Measurements from ENCODE around the gene PLEKHG4B. TPM values are rescaled to one million over a fixed set of nuclear protein-coding genes. Genes with fewer than 3 reads are reported as not detected.

Gene PLEKHG4B
- total and polyA plus RNA-seq, 2 of the 8 experiments (the other 6 are each of a cell fraction or from before 2014, with no cell fraction given), result 31.1 to 43.6 TPM

- CTCF ChIA-PET (ENCODE audit: partially characterized antibody), result no interaction called here
- no peak overlapping the region for H3K4ac ChIP-seq (replicated peaks; ENCODE audit: insufficient read length, low read depth, low read length)
- H2BK120ac ChIP-seq (replicated peaks; ENCODE audit: low read depth, low read length), result no peak overlapping the region
These were observed 58.8 kb downstream of the PLEKHG4B start for GRCh38 chr5:150746-151145.

More at GRCh38 chr5:150746-151145, 58.8 kb downstream of the PLEKHG4B start:
- no peak overlapping the region for H3K27ac ChIP-seq (ENCODE audit: low read depth, low read length)
- H4K91ac ChIP-seq (replicated peaks; ENCODE audit: insufficient read length, low read length), result no peak overlapping the region
- no peaks in the 10 kb centered on the region for H3K27me3 ChIP-seq (replicated peaks in 1 of 4; ENCODE audit: control insufficient read depth in 3 of 4, extremely low read depth in 1 of 4, insufficient read depth in 3 of 4, low read length in 3 of 4)
- H2BK5ac ChIP-seq (ENCODE audit: low read depth, low read length), result no peak overlapping the region
- H3K9ac ChIP-seq (replicated peaks in 1 of 4; ENCODE audit: extremely low read depth in 1 of 4, low read depth in 3 of 4, low read length in 3 of 4), result no peak overlapping the region
- H3K9me3 ChIP-seq (ENCODE audit: insufficient read depth in 2 of 2, low read depth in 1 of 2, low read length in 1 of 2), result peaks cover 8 to 12% of the 10 kb centered on the region in 2 experiments; a peak in 3 of 4 replicates
- peaks cover 0 to 1% of the 10 kb centered on the region in 2 experiments for H4K20me1 ChIP-seq (replicated peaks in 1 of 2; ENCODE audit: control insufficient read depth in 1 of 2, insufficient read depth in 2 of 2, low read length in 2 of 2)
- no peaks in the 10 kb centered on the region for H3K79me2 ChIP-seq (ENCODE audit: control insufficient read depth in 1 of 2, insufficient read depth in 2 of 2, low read length in 2 of 2)
- H3K4me2 ChIP-seq (ENCODE audit: insufficient read depth in 1 of 2, low read depth in 2 of 2, low read length in 2 of 2), result no peak overlapping the region
- H3K4me1 ChIP-seq (replicated peaks in 1 of 4; ENCODE audit: control insufficient read depth in 3 of 4, insufficient read depth in 4 of 4, low read length in 3 of 4), result peaks cover 0 to 2% (median 0%) of the 10 kb centered on the region in 4 experiments; a peak in 2 of 7 replicates
- H2BK20ac ChIP-seq (ENCODE audit: low read length), result no peak overlapping the region
- no peak overlapping the region for H2AFZ ChIP-seq (ENCODE audit: low read length)
- no peak overlapping the region for H3K4me3 ChIP-seq (ENCODE audit: extremely low read depth in 1 of 4, insufficient read depth in 2 of 4, low read depth in 3 of 4, low read length in 4 of 4)
- FAIRE-seq, result no peak
- H2BK15ac ChIP-seq (ENCODE audit: low read length), result no peak overlapping the region
- H2AK5ac ChIP-seq (ENCODE audit: low read depth, low read length), result no peak overlapping the region
- peak in 1 of 2 experiments; percentile 27 for DNase-seq (ENCODE audit: low read depth in 1 of 2, low spot score in 2 of 2)
- no peak overlapping the region for H3K18ac ChIP-seq (ENCODE audit: extremely low read depth, low read length)
- TF ChIP-seq SRF (IDR thresholded peaks at IDR 0.05; ENCODE audit: low read depth, low read length) (no peak), GTF2F1 (IDR thresholded peaks at IDR 0.05; ENCODE audit: borderline replicate concordance, low read depth, low read length) (no peak), EZH2 (IDR thresholded peaks at IDR 0.05; ENCODE audit: low read depth, low read length, severe bottlenecking) (no peak), SP1 (IDR thresholded peaks at IDR 0.05; ENCODE audit: low read depth, low read length) (no peak), RAD21 (IDR thresholded peaks at IDR 0.05 in 1 of 2, conservative IDR thresholded peaks at IDR 0.05 in 1 of 2; ENCODE audit: low read depth in 2 of 2, low read length in 2 of 2) (no peak), JUND (IDR thresholded peaks at IDR 0.05; ENCODE audit: low read length) (no peak), SIX5 (IDR thresholded peaks at IDR 0.05; ENCODE audit: low read depth, low read length) (no peak), BRCA1 (IDR thresholded peaks at IDR 0.05; ENCODE audit: low read depth, low read length) (no peak), MAX (IDR thresholded peaks at IDR 0.05) (no peak), TEAD4 (IDR thresholded peaks at IDR 0.05; ENCODE audit: low read depth, low read length) (no peak), RNF2 (IDR thresholded peaks at IDR 0.05; ENCODE audit: borderline replicate concordance, low read depth, low read length, missing control alignments, poor library complexity, severe bottlenecking) (no peak), BCL11A (IDR thresholded peaks at IDR 0.05; ENCODE audit: low read depth in 2 of 2, low read length in 2 of 2) (no peak)
- H2BK12ac ChIP-seq (ENCODE audit: low read depth, low read length), result no peak overlapping the region
- H4K8ac ChIP-seq (ENCODE audit: extremely low read depth, insufficient read depth, low read length), result no peak overlapping the region
- 92% methylated on average over 4 of the region's 4 CpGs; no CpG with 5 or more reads in 1 of the 2 experiments for WGBS, 2 experiments (ENCODE audit: extremely low coverage in 1 of 2, insufficient coverage in 1 of 2, insufficient read length in 1 of 2, insufficient replicate concordance in 2 of 2, low coverage in 1 of 2, low lambda C conversion rate in 2 of 2, missing lambda C conversion rate in 1 of 2)
- no peaks in the 10 kb centered on the region for H3K79me1 ChIP-seq (ENCODE audit: low read depth, low read length)
- H3K56ac ChIP-seq (replicated peaks; ENCODE audit: insufficient read length, low read depth, low read length), result no peak overlapping the region
- H3K14ac ChIP-seq (ENCODE audit: insufficient read length), result no peak overlapping the region
- no peak overlapping the region for H3K23ac ChIP-seq (ENCODE audit: insufficient read length)
- H4K5ac ChIP-seq (ENCODE audit: insufficient read length, low read depth, low read length), result no peak overlapping the region
- no peaks in the 10 kb centered on the region for H3K23me2 ChIP-seq (ENCODE audit: low read depth, low read length)
- POLR2A ChIA-PET (ENCODE audit: partially characterized antibody), result no interaction called here
- peaks cover 8 to 65% (median 33%) of the 10 kb centered on the region in 4 experiments; a peak in 7 of 8 replicates for H3K36me3 ChIP-seq (ENCODE audit: control insufficient read depth in 2 of 4, insufficient read depth in 4 of 4, low read length in 3 of 4)
